Ovary (tissue), 3 donors: Measurements from ENCODE around the gene FAM170B.

Experiments
- EP300 ChIP-seq: sonication (generic); formaldehyde crosslinking; IDR thresholded peaks from one replicate; pipeline ENCODE4 v1.6.1; 2017; ENCODE audit warnings: antibody characterized with exemption
- POLR2A ChIP-seq: fragments of 450-650 bp; IDR thresholded peaks from one replicate; pipeline ENCODE4 v1.6.1; 2017; ENCODE audit warnings: antibody characterized with exemption, mild to moderate bottlenecking, moderate library complexity
- TF ChIP-seq, protein P1 (sequence below), 3 donors: fragments of 450-650 bp in 2 of 3; fragments of 200-600 bp in 1 of 3; IDR thresholded peaks; one replicate each; pipeline versions ENCODE4 v1.5.1 to v1.8.0; 2016 to 2022; ENCODE audit warnings: antibody characterized with exemption in 3 of 3, mild to moderate bottlenecking in 1 of 3
- donor health status: DM: no; HTN: no; CAD: no.

- TF ChIP-seq, protein P1, sequence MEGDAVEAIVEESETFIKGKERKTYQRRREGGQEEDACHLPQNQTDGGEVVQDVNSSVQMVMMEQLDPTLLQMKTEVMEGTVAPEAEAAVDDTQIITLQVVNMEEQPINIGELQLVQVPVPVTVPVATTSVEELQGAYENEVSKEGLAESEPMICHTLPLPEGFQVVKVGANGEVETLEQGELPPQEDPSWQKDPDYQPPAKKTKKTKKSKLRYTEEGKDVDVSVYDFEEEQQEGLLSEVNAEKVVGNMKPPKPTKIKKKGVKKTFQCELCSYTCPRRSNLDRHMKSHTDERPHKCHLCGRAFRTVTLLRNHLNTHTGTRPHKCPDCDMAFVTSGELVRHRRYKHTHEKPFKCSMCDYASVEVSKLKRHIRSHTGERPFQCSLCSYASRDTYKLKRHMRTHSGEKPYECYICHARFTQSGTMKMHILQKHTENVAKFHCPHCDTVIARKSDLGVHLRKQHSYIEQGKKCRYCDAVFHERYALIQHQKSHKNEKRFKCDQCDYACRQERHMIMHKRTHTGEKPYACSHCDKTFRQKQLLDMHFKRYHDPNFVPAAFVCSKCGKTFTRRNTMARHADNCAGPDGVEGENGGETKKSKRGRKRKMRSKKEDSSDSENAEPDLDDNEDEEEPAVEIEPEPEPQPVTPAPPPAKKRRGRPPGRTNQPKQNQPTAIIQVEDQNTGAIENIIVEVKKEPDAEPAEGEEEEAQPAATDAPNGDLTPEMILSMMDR (IDR thresholded peaks at IDR 0.05), result no peak
- no peak for TF ChIP-seq EP300
- TF ChIP-seq POLR2A, result no peak
These were observed 2.1 kb downstream of the FAM170B start for GRCh38 chr10:49131507-49132361.
